HG02623 (cell line): Measurements from ENCODE around the gene HLA-DRB1.
"Not testable (repeated sequence)": the region's sequence is repeated elsewhere in the genome, so short reads cannot be mapped to it uniquely, and the experiment has no call there.

Experiments
- ATAC-seq: cut with Tn5 transposase; IDR thresholded peaks from one replicate; pipeline ENCODE4 v1.9.1; 2021; ENCODE audit warnings: moderate library complexity; ENCODE audit not compliant: unreplicated experiment

The HLA-DRB1 gene

GRCh38 chr6:32565511-32565910 is 24.1 kb downstream of the HLA-DRB1 start:
- no peak for ATAC-seq

GRCh38 chr6:32562940-32563339 is 26.7 kb downstream of the HLA-DRB1 start:
- ATAC-seq = no peak

GRCh38 chr6:32559747-32560146 is 29.9 kb downstream of the HLA-DRB1 start:
- no peak for ATAC-seq

GRCh38 chr6:32558426-32559057 is 31.1 kb downstream of the HLA-DRB1 start:
- no peak for ATAC-seq

- no peak for ATAC-seq
Measured at GRCh38 chr6:32554116-32554965, 35.3 kb downstream of the HLA-DRB1 start.

GRCh38 chr6:32553037-32553742 is 36.5 kb downstream of the HLA-DRB1 start:
- ATAC-seq = no peak

- ATAC-seq = no peak
Measured at GRCh38 chr6:32551410-32551809, 38.2 kb downstream of the HLA-DRB1 start.

GRCh38 chr6:32539839-32540238 is 49.8 kb downstream of the HLA-DRB1 start:
- ATAC-seq = no peak

- ATAC-seq = not testable (repeated sequence)
Measured at GRCh38 chr6:32530431-32530793, 59.2 kb downstream of the HLA-DRB1 start.

- ATAC-seq = no peak
Measured at GRCh38 chr6:32529697-32530430, 59.8 kb downstream of the HLA-DRB1 start, which contains the start of gene HLA-DRB5. HLA-DRB5 (minus strand) TSS chr6:32530287; CDS start chr6:32530224, 63 bp downstream.
